HG03354 (cell line): ENCODE measurements around the gene SMYD2.

Source experiments
- ATAC-seq: cut with Tn5 transposase; IDR thresholded peaks from one replicate; pipeline ENCODE4 v1.9.1; 2021; ENCODE audit warnings: mild to moderate bottlenecking; ENCODE audit not compliant: unreplicated experiment, poor library complexity, severe bottlenecking

SMYD2 gene

GRCh38 chr1:214380986-214381695, 100.2 kb downstream of the SMYD2 start:
- ATAC-seq = no peak

GRCh38 chr1:214383381-214384372, 102.7 kb downstream of the SMYD2 start:
- ATAC-seq = no peak

- no peak for ATAC-seq
These were observed 103.6 kb downstream of the SMYD2 start for GRCh38 chr1:214384373-214385079.

- no peak for ATAC-seq
These were observed 104.5 kb downstream of the SMYD2 start for GRCh38 chr1:214385428-214385827.

GRCh38 chr1:214386333-214386732, 105.4 kb downstream of the SMYD2 start:
- no peak for ATAC-seq
